Stimulated activated CD8-positive, alpha-beta memory T cell treated with anti-CD3 and anti-CD28 coated beads, Interleukin-15, amount 100 ng/mL, for 4 hours (primary cell): ENCODE measurements around the gene WDR11.
"Not testable (repeated sequence)": the region's sequence is repeated elsewhere in the genome, so short reads cannot be mapped to it uniquely, and the experiment has no call there.

Experiments
- DNase-seq, 2 donors: peaks; one replicate each; pipeline ENCODE4 v3.0.0-alpha.2; 2020; ENCODE audit warnings: low read depth in 2 of 2

WDR11 gene

GRCh38 chr10:120861178-120861855 lies 10.2 kb downstream of the WDR11 start:
- no peak for DNase-seq

DNA sequence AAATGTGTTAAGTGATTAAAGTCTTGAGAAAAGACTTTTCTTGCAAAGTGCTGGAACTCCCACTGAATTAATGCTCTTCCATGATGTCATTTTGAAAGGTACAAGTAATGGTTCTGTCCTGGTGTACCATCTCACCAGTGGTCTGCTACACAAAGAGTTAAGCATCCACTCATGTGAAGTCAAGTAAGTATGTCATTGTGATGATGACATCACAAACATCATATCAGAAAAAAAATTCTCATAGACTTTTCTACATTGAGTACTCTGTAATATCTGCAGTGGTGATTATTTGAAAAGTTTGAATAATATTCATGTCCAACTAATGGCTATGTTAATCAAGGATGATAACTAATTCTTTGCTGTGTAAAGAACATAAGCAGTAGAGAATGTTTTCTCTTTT lies 22.6 kb downstream of the WDR11 start:
- DNase-seq, result no peak

DNA sequence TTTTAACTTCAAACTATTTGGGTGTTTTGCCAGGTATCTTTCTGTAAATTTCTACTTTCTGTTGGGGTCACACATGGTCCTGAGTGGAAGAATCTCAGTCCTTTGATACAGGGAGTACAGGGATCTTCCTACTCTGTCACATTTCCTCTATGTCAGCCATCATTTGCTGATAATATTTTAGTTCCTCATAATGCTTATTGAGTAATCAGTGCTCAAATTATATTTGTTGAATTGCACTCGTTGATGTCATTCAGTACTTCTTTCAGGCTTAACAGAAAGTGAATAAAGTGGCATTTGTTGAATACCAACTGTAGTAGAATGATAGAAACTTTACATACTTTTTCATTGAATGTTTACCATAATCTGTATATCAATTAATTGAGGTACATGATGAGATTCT lies 31.9 kb downstream of the WDR11 start:
- no peak for DNase-seq

DNA sequence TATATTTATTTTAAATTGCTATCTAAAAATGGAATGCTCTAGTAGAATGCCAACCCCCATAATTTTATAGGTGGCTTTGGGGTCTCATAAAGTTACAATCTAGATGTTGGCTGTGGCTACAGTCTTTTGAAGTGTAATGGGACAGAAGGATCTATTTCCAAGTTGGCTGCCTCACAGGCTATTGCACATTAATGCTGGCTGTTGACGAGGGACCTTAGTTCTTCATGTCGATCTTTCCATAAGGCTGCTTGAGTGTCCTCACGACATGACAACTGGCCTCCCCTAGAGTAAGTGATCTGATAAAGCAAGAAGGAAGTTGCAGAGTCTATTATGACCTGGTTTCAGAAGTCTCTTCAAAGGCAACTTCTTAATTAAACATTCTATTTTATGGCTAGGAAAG lies 36.3 kb downstream of the WDR11 start:
- no peak for DNase-seq

GRCh38 chr10:120891365-120891764 lies 40.2 kb downstream of the WDR11 start:
- DNase-seq, result no peak

DNA sequence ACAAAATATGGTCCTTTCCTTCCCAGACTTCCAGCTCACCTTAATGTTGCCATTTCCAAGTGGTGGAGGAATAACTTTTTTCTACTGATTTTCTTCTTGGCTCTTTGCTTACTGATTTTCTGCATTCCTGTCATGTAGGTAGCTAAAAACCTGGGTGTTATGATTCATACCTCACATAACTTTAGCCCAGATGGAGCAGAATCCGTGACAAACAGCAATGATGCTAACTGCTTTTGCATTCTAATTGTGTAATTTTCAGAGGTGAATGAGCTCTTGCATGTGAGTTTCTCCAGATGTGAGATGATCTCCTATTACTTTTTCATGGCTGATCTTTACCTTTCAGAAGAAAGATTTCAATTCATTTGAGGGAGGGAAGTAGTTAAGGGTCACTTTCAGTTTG lies 43.4 kb downstream of the WDR11 start:
- no peak for DNase-seq

- no peak for DNase-seq
Measured at GRCh38 chr10:120897343-120897742, 46.2 kb downstream of the WDR11 start.

- DNase-seq, result no peak
Measured at GRCh38 chr10:120905268-120905667, 54.1 kb downstream of the WDR11 start.

DNA sequence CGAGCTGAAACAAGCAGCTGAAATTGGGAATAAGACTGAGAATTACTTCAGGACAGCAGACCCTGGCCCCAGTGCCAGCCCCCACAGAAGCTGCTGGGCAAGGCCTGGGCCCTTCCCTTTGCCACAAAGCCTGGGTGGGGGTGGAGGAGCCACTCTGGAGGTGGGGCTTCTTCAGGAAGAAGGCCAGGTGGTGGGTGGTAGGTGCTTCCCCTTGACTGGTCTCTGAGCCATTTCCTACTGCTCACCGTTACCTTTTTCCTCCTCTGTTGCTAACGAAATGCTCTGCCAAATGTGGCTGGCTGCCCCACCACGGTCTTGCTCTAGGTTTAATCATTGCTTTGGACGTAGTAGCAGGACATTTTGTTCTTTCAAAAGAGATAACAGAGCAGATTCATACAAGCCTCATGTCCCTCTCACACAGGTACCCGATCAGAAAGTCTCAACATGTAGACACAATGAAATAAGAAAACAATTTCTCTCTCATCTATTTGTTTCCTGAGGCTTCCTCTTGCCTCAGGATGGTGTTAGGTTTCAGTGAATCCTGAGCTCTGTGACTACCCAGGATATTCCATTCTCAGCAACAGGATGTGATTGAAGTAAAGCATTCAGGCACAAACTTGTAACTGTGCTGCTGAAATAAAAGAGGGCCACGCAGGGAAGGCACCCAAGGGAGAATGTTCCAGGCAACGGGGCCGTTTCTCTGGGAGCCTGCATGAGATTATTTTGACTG lies 66.5 kb downstream of the WDR11 start:
- DNase-seq, result no peak

DNA sequence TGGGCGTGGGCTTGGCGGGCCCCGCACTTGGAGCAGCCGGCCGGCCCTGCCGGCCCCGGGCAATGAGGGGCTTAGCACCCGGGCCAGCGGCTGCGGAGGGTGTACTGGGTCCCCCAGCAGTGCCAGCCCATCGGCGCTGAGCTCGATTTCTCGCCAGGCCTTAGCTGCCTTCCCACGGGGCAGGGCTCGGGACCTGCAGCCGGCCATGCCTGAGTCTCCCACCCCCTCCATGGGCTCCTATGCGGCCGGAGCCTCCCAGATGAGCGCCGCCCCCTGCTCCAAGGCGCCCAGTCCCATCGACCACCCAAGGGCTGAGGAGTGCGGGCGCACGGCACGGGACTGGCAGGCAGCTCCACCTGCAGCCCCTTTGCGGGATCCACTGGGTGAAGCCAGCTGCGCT lies 72.7 kb downstream of the WDR11 start:
- DNase-seq, result not testable (repeated sequence)

DNA sequence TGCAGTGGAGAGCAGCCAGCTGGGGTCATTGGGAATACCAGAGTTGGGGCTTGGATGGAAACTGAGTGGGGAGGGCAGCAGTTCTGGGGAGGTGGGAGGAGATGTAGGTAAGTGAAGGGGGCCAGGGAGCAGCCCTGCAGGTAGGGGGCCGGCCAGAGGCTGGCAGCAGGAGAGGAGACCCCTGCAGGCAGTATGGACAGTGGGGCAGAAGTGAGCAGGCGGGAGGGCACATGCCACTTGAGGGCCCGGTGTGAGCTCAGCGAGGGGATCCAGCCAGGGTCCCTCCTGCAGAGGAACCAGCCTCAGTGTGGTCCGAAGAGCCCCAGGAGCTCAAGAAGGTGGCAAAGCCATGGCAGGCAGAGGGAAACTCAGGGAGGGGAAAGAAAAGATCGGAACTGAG lies 75.4 kb downstream of the WDR11 start:
- no peak for DNase-seq

GRCh38 chr10:120927352-120927751 lies 76.2 kb downstream of the WDR11 start:
- no peak for DNase-seq

DNA sequence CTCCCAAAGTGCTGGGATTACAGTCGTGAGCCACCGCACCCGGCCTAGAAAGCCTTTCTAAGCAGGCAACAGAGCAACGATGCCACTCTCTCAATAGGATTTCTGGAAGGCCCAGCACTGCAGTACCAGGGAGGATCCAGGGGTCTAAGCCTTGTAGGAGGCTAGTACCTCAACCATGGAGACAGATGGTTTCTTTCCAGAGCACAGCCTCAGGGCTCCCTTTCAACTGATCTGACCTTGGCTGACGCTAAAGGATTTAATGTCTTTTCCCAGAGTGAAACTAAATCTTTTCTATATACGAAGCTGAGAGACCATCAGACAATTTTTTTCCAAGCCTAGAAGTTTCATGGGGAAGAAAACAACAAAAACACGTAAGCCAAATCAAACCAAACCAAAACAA lies 78.0 kb downstream of the WDR11 start:
- DNase-seq, result no peak

DNA sequence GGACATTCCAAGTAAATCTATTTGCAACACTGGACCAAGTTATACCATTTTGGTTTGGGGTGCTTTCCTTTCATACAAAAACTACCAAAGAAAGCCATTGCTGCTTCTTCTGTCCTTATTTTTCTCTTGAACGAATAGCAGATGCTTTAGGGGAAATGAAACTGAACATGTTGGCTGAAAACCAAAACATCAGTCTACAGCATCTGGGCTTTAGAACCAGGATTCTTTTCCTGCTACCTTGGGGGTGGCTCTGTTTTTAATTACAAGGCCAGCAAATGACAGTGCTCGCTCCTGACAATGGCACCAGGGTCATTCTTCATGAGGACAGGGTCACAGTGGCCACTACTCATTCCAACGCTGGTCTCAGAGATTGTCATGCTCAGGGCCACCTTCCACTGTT lies 80.3 kb downstream of the WDR11 start:
- DNase-seq, result no peak

DNA sequence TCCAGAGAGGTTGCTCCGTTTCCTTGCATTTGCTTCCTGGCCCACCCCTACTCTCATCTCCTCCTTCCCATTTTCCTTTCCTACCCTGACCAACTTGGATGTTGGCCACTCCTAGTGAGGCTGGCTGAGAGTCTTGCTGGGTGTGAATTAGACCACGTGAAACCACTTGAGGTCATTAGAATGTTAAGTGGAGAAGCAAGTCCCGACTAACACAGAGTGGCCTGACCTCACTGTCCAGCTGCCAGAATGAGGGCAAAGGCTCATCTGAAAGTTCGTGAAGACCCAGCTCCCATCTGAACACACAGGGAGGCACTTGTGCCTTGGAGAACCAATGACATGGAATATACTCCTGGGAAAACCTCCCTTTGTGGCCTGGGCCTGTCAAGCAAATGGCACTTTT lies 80.8 kb downstream of the WDR11 start:
- no peak for DNase-seq

DNA sequence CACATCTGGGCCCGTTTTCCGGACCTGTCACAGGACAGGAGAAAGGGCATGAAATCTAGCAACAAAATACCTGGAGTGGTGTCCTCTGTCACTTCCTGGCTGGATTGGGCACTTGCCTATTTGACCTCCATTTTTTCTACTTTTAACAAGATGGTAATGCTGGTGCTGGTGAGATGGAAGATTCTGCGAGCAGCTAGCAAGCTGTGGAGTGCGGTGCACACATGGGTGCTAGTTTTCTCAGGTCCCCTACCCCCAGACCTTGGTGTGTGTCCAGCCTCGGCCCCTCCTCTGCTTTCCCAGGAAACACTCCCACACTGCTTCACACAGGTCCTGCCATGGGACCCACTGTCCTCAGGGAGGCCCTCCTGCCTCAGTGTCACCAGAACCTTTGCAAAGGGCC lies 87.7 kb downstream of the WDR11 start:
- no peak for DNase-seq

GRCh38 chr10:120940299-120940900 lies 89.2 kb downstream of the WDR11 start:
- DNase-seq, result no peak

- DNase-seq, result no peak
Measured at GRCh38 chr10:120941501-120941900, 90.3 kb downstream of the WDR11 start.

DNA sequence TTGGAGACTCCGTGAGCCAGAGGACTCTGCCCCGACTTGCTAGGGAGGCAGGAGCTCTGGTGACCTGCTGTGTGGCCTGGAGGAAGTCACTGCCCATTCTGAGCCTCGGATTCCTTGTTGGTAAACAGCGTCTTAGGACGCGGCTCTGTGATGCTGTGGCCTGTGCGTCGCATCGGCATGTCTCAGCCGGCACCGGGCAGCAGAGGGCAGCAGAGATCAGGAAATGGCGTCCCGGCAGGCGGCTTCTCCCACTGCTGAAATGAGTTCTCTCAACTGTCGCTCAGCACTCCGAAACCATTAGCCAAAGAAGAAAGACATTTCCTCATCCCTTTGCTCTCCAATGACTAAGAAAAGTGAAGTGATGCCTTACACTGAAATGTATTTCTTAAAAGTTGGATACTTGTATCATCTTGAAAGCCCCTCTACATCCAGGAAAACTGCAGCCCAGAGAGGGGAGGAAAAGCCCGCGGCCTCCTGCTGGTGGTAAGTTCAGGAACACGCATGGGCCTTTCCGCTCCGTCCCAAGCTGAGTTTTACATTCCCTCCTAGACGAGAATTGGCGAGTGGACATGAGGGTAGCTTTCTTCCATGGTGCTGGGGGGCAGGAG lies 91.7 kb downstream of the WDR11 start:
- DNase-seq, result peak; percentile 17 to 35

DNA sequence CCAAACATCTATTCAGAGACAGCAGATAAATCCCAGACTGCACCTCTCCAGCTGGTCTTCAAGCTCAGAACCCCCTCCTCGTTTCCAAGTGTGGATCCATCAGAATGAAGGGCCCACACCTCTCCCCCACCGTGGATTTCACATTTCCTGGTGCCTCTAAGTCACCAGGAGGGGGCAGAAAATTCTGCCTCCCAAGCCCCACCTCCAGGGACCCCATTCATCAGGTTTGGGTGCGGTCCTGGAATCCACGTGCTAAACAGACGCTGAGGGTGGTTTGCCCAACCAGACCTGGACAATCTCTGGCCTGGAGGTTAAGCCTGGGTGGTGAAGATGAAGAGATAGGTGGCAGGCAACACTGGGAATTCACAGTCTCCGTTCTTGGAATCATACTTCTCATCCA lies 92.4 kb downstream of the WDR11 start:
- no peak for DNase-seq

- DNase-seq, result no peak
Measured at GRCh38 chr10:120944586-120945125, 93.5 kb downstream of the WDR11 start.

- no peak for DNase-seq
Measured at GRCh38 chr10:120945182-120945581, 94.0 kb downstream of the WDR11 start.
